EL (cell line): ENCODE measurements around the gene NDUFC2.
"Not testable (repeated sequence)": the region's sequence is repeated elsewhere in the genome, so short reads cannot be mapped to it uniquely, and the experiment has no call there.

Source experiments
- DNase-seq: peaks from one replicate; pipeline ENCODE4 v3.0.0-alpha.2; 2016

Gene NDUFC2

DNA sequence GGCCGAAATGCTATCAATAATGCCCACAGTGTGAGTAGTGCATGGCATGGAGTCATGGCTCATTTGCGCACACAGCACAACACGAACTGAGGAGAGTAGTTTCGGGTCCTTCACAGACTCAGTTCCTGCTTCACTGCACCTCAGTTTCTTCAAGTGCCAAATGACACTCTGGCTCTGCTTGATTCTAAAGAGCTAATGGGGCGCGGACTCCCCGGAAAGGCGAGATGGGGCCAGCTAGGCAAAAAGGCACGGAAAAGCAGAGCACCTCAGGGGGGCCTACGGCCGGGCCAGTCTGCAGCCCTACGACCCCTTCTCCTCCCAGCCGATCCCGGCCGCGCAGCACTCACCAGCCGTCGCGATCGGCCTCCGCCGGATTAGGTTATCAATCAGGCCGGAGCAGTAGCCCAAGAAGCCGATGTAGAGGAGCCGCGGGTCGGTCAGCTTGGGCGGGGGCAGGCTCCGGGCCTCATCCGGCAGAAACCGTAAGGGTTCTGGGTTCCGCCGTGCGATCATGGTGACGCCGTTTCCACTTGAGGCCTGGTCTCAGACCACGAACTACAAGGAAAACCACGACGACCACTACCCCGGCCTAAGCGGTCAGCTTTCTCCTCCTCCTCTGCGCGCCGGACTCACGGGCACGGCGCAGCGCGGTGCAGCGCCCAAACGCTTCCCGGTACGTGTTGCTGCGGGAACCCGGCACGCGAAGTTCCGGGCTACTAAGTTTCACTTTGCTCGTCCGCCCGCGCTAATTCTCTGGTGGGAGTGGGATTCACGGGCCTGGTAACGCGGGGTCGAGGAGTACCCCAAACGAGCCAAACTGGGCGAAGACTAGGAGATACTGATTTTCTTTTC, at the start of gene NDUFC2:
NDUFC2 (minus strand) TSS at position 631 of the 852 bp plus-strand sequence; CDS start at position 513, 118 bp downstream.
- peak; percentile 80 for DNase-seq

DNA sequence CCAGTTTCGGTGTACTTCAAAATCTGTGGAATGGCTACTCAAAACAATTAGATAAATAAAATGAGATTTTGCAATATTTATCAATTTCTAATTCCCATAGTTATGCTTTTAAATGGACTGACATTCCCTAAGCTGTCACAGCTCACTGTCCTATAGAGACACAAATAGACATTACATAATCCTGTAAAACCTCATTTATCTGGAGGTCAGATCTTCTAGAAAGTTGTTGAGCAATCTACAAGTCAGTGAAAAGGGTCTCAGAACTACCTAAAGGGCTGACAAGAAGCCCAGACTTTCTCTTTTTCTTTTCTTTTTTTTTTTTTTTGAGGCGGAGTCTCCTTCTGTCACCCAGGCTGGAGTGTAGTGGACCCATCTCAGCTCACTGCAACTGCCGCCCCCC, 47.7 kb upstream of the NDUFC2 start:
- DNase-seq = no peak

DNA sequence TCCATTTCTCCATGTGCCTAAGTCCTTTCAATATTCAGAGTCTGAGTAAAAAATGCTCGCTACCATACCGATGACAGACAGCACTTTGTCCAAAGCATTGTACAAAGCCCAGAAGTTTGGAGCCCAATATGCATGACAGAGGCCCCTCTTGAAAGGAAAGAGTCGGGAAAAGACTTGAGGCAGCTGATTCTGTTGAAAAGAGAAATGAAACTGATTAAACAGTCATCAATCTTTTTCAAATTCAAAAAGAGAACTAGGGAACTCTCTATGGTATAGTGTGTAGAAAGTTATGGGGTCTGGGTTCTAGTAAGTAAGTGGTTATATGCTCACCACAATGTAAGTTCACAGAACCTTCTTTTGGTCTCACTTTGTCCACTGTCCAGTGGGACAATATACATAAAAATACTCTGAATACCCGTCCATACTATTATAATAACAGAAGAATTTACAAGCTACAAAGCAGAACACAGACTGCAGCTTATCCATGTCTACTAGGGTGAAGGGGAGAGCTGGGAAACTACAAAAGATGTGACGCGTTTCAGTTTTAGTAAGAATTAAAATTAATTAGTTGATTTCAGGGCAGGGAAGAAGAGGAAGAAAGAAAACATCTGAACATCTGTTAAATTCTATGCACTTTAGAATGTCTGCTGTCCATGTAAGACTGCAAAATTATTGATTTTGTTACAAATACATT, 33.1 kb upstream of the NDUFC2 start:
- no peak for DNase-seq

DNA sequence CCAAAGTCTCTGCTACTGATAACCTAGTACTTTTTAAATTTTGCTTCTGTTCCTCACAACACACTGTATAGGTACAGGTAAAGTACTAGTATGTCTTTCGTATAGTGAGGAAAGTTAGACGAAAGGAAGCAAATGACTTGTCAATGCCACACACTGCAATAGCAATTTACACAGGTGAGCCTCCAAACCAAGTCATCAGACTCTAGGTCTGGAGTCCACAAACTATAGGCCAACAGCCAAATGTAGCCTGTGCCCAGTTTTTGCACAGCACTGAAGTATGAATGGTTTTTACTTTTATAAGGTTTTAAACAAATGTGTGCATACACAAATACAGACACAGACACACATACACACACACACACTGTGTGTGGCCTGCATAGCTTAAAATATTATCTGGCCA, 31.6 kb upstream of the NDUFC2 start:
- DNase-seq = no peak

DNA sequence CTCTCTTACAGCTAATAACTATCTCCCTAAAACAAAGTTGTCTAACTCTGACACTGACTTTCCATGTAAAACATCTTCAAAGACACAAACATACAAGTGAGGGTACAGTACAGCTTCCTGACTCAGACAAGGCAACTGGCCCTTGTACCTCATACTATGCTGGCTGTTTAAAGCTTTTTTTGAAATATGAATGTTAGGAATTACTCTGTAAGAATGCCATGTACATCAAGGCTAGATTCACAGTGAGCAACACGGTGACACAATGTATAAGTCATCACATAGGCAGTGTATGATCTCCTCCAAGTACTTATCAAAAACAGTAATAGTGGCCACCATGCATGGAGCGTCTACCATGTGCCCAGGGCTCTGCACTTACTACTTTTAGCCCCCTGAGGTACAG, 31.2 kb upstream of the NDUFC2 start:
- peak; percentile 20 for DNase-seq

DNA sequence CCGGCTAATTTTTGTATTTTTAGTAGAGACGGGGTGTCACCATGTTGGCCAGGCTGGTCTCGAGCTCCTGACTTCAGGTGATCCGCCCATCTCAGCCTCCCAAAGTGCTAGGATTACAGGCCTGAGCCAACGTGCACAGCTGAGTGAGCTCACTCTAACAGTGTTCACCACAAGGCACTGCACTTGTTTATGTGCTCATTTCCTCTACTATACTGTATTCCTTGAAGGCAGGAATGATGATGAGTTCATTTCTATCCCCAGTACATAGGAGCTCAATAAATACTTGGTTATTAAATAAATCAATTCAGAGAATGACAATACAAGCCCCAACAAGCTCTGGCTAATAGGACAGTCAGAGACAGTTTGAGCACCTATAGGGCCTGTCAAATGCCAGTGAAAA, 30.7 kb upstream of the NDUFC2 start:
- DNase-seq = no peak

DNA sequence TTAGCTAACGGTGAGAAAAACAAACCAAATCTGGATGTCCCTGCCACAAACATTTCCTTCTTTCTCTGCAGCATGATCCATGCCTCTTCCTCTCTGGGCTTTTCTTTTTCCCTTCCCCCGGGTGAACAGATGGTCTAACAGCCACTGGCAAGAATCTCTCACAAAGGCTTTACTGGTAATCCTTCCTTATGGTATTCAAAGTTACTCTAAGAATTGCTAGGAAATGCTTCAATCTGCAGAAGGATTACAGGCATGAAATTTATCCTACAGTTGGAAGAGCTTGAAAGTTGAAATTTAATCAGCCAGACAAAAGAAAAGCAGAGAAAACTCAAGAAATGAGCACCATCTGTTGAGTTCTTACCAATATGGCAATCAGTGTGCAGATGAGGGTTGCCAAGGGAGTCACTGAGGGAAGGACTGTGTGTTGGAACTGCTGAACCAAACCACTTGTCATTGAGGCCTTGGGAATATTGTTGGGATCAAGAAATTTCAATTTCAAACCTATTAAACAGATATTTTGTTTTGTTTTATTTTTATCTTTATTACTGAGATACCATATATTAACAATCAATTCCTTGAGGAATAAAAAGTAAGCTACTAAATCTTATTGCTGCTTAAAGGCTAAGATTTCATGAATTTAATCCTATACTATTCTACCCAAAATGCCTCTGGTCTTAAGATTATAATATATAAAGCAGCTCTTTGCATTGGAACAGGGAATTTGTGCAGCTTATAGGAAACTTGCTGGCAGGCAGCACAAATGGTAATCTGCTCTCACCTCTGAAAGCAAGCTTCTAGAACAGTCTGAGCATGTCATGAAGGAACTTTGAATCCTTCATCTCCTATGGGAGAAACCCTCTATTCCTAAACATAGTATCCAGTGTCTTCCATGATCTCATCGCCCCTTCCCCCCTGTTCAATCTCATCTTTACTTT, 29.7 kb upstream of the NDUFC2 start:
- no peak for DNase-seq

DNA sequence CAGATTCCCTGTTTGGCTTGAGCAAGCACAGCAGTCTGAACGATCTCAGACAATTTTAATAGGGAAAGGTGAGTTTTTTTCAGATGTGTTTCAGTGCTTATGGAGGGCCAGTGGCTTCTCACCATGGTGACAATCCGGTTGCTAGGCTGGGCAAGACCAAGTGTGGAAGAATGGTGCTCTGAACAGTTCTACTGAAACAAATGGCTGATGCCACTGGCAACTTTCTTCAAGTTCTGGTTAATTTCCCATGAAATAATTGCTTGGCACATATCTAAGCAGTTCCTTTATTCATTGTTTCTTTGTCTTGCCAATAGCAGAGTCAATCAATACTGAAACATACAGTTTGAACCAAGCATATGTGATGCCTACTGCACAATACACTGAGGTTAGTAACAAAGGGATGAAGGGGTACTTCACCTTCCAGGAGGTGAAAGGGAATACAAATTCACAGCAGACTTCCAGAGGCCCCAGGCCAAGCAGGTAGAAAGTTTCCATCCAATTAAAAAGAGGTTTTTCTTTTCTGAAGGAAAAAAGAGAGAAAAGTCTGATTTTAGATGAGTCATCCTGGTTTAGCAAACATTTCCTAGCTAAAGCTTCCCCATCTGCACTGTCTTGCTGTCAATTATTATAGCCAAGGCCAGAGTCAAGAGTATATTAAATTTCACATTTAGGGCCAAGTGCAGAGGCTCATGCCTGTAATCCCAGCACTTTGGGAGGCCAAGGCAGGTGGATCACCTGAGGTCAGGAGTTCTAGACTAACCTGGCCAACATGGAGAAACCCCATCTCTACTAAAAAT, 21.2 kb upstream of the NDUFC2 start:
- DNase-seq = no peak

DNA sequence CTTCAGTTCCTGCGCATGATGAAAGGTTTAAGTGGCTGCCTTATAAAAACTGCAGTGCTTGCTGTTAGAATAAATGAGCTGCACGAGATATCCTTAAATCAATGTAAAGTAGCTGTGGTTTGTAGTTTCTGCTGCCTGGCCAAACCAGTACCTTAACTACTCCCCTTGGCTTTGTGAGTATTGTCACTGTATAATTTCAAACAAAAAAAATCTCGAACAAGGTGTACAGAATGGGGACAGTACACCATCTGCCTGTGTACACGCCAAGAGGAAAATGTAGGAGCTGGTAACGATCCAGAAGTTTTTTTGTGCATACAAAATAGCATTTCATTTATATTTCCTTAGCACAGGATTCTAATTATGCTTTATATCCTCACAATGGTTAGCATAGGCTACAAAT, 20.6 kb upstream of the NDUFC2 start:
- DNase-seq = no peak

DNA sequence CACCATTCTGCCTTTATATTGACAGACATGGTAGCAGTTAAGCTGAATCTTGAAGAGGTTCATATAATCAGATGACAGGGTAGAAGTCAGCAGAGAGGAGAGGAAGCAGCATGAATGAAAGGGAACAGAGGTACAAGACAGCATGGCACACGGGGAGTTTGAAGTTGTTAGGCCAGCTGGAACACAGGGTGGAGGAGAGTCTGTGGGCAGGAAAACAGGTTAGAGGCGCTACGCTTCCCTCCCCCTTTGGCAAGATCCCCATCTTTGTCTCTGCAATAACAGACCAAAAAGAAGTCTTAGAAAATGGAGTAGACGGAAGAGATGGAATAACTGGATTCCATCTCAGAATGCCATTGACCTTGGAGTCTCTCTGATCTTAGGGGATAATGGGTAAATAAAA, 20.0 kb upstream of the NDUFC2 start:
- no peak for DNase-seq

DNA sequence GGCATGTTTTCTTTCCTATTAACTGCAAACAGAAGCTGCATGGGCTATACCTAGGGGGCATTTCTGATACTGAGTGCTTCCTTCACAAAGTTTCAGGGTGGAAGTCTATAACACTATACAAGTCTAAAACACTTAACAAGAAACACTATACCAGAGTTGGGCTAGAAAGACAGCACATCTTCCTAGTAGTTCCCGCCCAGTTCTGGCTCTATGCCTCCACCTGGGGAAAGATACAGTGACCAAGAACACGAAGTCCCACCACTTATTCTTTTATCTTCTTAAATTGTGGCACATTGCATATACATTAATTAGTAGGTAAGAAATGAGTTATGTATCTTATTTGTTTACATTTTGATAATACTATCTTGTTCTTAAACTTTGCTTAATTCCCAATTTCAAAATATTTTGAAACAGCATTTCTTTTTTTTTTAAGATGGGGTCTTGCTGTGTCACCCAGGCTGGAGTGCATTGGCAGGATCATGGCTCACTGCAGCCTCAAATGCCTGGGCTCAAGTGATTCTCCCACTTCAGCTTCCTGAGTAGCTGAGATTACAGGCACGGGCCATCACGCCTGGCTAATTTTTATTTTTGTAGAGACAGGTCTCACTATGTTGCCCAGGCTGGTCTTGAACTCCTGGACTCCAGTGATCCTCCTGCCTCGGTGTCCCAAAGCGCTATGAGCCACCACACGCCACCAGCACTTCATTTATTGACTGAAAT, 18.2 kb upstream of the NDUFC2 start:
- no peak for DNase-seq

DNA sequence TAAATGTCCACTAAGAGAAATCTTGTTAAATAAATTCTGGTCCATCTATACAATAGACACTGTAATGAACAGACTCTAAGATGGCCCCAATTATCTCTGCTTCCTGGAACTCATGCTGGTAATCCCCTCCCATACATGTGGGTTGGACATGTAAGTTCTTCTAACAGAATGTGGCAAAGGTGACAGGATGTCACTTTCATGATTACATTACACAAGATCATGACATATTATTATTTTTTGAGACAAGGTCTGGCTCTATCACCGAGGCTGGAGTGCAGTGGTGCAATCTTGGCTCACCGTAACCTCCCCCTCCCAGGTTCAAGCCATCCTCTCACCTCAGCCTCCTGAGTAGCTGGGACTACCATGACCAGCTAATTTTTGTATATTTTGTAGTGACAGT, 14.6 kb upstream of the NDUFC2 start:
- DNase-seq = no peak

DNA sequence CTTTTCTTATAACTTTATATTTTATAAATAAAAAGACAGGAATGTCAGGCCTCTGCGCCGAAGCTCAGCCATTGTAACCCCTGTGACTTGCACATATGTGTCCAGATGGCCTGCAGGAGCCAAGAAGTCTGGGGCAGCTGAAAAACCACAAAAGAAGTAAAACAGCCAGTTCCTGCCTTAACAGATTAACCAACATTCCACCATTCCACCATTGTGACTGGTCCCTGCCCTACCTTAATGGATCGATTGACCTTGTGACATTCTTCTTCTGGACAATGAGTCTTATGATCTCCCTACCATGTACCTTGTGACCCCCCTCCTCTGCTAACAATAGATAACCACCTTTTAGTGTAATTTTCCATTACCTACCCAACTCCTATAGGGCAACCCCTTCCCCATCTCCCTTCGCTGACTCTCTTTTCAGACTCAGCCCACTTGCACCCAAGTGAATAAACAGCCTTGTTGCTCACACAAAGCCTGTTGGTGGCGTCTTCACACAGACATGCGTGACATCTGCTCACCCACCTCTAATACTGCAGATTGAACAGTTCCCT, 6.9 kb upstream of the NDUFC2 start:
- DNase-seq = not testable (repeated sequence)

DNA sequence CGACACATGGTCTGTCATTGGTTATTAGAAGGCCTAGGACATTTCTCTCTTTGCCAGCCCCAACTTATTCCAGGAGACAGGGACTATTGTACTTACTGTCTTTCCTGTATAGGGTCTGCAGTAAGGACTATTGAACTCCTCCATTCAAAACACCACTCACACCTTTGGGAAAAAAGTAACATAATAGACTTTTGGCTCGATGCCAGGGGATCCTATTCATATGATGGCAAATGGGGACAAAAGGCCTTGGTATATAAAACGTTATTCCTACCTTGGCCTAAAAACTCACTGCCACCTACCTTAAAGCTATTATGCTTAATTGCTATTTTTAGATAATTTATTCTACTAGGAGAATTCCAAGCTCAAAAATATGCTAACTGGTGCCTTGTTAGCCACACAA, 6.3 kb upstream of the NDUFC2 start:
- no peak for DNase-seq

DNA sequence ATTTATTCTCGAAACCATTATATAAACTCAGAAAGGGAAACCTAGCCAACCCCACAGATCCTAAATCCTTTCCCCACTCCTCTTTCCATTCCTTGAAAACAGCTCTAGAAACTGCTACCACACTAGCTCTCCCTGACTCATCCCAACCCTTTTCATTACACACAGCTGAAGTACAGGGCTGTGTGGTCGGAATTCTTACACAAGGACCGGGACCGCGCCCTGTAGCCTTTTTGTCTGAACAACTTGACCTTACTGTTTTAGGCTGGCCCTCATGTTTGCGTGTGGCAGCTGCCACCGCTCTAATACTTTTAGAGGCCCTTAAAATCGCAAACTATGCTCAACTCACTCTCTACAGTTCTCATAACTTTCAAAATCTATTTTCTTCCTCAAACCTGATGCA, 4.8 kb upstream of the NDUFC2 start:
- DNase-seq = not testable (repeated sequence)

DNA sequence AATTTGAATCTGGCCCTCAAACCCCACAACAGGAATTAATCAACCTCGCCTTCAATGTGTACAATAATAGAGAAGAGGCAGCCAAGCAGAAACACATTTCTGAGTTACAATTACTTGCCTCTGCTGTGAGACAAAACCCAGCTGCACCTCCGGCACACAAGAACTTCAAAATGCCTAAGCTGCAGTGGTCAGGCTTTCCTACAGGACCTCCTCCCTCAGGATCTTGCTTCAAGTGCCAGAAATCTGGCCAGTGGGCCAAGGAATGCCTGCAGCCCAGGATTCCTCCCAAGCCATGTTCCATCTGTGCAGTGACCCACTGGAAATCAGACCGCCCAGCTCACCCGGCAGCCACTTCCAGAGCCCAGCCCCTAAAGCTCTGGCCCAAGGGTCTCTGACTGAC, 3.4 kb upstream of the NDUFC2 start:
- no peak for DNase-seq

DNA sequence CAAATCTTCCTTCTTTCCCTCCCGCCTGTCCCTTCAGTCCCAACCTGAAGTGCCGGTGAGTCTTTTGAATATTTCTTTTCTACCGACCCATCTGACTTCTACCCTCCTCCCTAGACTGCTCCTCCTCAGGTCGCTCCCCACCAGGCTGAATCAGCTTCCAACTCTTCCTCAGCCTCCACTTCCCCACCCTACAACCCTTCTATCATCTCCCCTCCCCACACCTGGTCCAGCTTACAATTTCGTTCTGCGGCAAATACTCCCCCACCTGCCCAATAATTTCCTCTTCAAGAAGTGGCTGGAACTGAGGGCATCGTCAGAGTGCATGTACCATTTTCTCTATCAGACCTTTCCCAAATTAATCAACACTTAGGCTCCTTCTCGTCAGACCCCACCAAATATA, 2.5 kb upstream of the NDUFC2 start:
- no peak for DNase-seq

DNA sequence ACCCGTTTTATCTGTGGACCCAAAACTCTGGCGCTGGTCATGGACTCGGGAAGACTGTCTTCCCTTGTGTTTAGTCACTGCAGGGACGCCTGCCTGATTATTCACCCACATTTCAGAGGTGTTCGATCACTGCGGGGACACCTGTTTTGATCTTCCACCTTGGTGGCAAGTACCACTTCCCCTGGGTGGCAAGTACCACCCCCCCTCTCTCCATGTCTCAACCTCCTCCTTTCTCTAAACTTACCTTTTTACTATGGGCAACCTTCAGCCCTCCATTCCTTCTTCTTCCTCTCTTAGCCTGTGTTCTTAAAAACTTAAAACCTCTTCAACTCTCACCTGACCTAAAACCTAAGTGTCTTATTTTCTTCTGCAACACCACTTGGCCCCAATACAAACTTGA, 1.9 kb upstream of the NDUFC2 start:
- no peak for DNase-seq

DNA sequence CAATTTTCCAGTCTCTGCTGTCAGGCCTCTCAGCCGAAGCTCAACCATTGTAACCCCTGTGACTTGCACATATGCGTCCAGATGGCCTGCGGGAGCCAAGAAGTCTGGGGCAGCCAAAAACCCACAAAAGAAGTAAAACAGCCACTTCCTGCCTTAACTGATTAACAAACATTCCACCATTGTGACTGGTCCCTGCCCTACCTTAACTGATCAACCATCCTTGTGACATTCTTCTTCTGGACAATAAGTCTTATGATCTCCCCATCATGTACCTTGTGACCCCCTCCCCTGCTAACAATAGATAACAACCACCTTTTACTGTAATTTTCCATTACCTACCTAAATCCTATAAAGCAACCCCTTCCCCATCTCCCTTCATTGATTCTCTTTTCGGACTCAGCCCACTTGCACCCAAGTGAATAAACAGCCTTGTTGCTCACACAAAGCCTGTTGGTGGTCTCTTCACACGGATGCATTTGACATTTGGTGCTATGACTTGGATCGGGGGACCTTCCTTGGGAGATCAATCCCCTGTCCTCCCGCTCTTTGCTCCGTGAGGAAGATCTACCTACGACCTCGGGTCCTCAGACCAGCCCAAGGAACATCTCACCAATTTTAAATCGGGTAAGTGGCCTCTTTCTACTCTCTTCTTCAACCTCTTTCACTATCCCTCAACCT, 1.3 kb upstream of the NDUFC2 start:
- DNase-seq = peak; percentile 82

DNA sequence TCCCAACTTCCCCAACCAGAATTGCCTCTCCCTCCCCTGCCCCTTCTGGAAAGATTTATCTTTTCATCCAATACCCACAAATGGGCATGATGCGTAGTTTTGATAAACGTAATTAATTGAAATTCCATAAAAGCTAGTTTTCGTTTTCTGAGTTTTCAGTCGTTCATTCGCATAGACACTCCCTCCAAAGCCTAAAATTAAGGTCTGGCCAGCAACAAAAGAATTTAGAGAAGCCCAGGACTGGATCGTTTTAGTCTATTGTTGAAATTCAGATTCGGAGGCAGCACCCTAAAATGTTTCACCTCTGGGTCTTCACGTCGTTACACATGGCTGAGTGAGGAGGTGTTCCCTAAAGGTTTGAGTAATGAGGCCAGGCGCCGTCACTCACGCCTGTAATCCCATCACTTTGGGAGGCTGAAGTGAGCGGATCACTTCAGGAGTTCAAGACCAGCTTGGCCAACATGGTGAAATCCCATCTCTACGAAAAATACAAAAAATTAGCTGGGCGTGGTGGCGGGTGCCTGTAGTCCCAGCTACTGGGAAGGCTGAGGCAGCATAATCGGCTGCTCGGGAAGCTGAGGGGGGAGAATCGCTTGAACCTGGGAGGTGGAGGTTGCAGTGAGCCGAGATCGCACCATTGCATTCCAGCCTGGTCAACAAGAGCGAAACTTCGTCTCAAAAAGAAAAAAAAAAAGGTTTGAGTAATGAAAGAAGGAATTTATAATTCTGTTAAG, 589 bp upstream of the NDUFC2 start:
- DNase-seq = no peak
